GM21723 (cell line): Measurements from ENCODE around the gene FBXO3.
"Not testable (repeated sequence)": the region's sequence is repeated elsewhere in the genome, so short reads cannot be mapped to it uniquely, and the experiment has no call there.

Source experiments
- ATAC-seq: cut with Tn5 transposase; IDR thresholded peaks from one replicate; pipeline ENCODE4 v1.9.1; 2021; ENCODE audit warnings: mild to moderate bottlenecking, moderate library complexity; ENCODE audit not compliant: unreplicated experiment

FBXO3 gene

GRCh38 chr11:33729072-33729664 is 45.2 kb downstream of the FBXO3 start:
- not testable (repeated sequence) for ATAC-seq

DNA sequence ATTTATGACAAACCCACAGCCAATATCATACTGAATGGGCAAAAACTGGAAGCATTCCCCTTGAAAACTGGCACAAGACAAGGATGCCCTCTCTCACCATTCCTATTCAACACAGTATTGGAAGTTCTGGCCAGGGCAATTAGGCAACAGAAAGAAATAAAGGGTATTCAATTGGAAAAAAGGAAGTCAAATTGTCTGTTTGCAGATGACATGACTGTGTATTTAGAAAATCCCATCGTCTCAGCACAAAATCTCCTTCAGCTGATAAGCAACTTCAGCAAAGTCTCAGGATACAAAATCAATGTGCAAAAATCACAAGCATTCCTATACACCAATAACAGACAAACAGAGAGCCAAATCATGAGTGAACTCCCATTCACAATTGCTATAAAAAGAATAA is 46.8 kb downstream of the FBXO3 start:
- not testable (repeated sequence) for ATAC-seq

DNA sequence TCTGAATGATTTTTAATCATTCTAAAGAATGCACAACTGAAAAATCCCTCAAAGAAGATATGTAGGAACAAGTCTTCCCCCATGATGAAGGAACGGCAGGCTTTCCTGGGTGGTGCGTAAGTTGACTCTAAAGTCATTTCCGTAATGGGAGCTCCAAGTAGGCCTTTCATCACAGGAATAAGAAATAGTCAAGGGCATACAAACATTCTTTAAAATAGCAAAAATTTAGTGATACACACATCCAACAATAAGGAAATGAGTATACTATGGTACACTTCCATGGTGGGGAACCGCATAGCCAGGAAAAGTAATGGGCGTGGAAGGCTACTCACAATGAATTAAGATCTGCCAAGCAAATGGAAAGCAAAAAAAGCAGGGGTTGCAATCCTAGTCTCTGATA is 48.8 kb downstream of the FBXO3 start:
- no peak for ATAC-seq

GRCh38 chr11:33724644-33725035 is 49.7 kb downstream of the FBXO3 start:
- no peak for ATAC-seq

GRCh38 chr11:33723238-33723881 is 51.0 kb downstream of the FBXO3 start:
- no peak for ATAC-seq

GRCh38 chr11:33722590-33723234 is 51.6 kb downstream of the FBXO3 start:
- ATAC-seq, result peak; percentile 74

GRCh38 chr11:33721984-33722383 is 52.3 kb downstream of the FBXO3 start:
- no peak for ATAC-seq

DNA sequence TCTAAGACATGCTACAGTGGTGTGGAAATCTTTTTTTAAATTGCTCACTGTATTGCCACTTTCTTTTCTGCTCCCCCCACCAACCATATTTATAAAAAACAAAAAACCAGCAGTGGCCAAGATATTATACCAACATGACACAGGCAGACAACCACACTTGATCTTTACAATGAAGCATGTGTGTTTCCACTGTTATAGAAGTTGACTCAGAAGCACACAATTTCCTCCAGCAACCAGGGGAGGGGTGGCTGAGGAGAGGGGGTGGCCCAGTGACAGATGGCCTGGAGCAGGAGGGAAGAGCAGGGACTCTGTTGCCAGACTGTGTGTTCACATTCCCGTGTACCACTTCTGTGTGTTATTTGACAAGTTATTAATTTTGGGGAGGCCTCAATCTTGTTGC is 52.9 kb downstream of the FBXO3 start:
- no peak for ATAC-seq

DNA sequence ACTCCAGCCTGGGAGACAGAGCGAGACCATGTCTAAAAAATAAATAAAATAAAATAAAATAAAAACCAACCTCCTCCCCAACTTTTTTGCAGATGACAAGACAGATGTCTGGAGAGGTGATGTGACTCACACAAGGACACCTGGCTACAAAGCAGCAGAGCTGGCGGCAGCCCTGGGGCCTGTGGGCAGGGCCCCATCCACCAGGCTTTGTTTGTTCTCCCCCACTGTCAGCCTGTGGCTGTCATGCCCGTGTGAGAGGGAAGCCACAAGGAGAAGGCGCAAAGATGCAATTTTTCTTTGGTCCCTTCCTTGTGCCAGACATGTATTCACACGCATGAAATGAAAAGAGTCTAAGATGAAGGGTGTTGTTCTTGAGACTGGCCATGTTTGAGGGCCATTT is 54.7 kb downstream of the FBXO3 start:
- no peak for ATAC-seq

DNA sequence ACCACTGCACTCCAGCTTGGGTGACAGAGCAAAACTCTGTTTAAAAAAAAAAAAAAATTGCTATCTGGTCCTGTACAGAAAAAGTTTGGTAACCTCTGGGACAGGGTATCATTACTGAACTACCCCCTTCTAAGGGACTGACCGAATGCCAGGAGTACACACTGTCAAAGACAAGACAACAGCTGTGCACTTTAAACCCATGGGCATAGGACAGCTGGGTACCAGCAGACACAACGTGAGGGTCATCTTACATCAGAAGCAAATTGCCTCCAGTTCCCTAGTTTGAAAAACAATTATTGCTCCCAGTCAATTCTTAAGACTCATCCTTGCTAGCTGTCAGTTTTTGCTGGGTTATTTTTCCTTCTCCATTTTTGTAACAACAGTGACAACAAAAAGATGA is 55.9 kb downstream of the FBXO3 start:
- no peak for ATAC-seq

GRCh38 chr11:33716243-33716642 is 58.1 kb downstream of the FBXO3 start:
- no peak for ATAC-seq

DNA sequence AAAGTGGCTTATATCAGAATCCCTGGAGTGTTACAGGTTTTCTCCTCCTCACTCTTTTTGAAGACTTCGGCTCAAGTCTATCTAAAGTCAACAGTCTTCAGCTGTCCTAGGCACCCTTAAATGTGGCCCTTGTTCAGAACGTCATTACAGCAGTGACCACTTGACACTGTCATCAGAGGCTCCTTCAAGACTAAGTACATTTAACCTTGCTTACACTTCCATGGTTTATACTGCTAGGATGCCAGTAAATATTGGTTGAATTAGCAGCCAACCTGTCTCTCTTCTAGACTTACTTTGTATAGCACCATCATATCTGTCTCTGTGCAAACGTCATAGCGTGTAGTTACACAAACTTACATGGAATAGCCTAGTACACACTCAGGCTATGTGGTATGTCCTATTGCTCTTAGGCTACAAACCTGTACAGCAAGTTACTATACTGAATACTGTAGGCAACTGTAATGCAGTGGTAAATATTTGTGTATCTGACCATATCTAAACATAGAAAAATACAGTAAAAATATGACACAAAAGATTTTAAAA is 60.4 kb downstream of the FBXO3 start:
- no peak for ATAC-seq

DNA sequence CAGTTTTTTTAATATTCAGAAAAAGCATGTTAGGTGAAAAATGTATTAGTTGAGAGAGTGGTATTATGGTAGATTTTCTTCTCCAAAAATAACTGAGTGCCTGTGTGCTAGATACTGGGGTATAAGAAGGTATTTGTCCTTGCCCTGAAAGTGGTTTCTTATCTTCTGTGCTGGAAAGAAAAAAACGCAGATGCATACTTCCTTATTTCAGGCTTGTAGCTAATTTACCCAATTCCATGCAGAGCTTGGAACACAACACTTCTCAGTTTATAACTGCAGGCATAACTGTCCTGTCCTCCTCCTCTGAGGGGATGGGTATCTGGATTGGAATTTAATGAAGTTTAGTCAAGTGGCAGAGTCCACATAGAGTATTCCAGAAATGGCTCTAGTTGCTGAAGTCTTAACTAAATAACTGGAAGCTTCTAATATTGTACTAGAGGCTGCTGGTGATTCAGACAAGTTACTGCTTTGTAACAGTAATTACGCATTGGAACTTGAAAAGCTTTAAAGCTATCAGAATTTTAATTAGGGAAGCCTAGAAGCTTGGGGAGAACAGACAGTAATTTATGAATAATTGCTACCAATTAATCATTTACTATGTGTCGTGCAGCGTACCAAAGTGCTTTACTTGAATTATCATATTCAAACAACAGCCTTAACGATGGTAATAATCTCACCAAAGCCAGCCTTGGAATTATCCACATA is 61.0 kb downstream of the FBXO3 start:
- ATAC-seq, result no peak

DNA sequence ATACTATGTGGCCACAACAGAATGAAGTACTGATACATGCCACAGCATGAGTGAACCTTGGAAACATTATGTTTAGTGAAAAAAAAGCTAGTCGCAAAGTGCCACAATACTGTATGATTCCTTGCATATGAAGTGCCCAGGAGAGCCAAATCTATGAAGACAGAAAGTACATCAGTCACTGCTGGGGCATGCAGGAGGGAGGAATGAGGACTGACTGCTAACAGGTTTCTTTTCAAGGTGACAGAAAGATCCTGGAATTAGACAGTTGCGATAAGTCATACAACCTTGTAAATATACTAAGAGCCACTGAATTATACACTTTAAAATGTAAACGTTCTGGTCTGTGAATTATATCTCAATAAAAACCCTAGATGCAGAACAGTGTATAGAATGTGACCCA is 61.9 kb downstream of the FBXO3 start:
- no peak for ATAC-seq

- no peak for ATAC-seq
These were observed 64.9 kb downstream of the FBXO3 start for GRCh38 chr11:33709466-33709865.

DNA sequence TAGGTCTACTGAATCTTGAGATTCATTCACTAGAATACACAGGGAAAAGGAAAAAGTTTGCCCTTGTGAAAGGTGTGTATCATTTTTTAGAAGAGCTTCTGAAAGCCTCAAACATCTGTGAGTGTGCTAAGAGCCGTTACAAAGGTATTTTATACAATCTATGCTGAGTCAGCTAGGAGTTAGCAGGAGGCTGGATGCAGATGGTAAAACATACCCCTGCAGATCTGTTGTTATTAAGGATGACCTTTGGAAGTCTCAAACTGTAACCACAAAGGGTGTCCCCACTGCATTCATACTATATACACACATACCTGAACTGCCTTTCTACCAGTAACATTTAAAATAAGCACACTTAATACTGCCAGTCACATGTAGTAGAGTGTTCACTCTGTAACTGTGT is 65.3 kb downstream of the FBXO3 start:
- ATAC-seq, result no peak

DNA sequence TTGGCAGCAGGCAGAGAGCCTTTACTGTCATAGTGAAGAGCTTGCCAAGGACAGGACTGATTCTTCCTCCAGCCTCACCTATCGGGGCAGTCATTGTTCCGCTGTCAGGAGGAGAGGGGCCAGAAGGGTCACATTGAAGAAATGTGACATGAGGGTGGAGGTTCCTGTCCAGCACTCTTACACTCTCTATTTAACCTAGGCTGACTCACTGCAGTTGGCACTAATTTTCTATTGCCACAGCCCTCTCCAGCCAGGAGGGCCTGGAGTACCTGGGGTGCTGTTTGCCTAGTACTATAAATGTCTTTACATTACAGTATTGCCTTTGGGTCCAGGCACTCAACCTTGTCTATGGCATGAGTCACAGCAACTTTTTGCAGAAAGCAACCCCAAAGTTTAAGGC is 66.5 kb downstream of the FBXO3 start:
- not testable (repeated sequence) for ATAC-seq

GRCh38 chr11:33706966-33707365 is 67.4 kb downstream of the FBXO3 start:
- ATAC-seq, result no peak

DNA sequence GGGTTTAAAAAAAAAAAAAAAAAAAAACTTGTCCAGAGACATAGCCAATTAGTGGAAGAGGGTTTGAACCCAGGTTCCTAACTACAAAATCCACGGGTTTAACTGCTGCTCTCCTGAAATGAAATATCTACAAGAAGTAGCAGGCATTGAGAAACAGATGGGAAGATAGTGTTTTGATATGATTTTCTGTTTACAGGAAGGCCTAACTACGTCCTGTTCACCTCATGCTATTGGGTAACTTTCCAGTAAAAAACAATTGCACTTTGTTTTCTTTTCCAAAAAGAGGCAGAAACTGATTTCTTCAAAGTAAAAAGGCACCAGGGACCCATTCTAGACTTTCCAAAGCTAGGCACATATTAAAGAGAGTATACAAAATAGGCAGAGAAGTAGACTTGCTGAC is 67.8 kb downstream of the FBXO3 start:
- no peak for ATAC-seq

GRCh38 chr11:33704240-33705002 is 69.9 kb downstream of the FBXO3 start:
- no peak for ATAC-seq

DNA sequence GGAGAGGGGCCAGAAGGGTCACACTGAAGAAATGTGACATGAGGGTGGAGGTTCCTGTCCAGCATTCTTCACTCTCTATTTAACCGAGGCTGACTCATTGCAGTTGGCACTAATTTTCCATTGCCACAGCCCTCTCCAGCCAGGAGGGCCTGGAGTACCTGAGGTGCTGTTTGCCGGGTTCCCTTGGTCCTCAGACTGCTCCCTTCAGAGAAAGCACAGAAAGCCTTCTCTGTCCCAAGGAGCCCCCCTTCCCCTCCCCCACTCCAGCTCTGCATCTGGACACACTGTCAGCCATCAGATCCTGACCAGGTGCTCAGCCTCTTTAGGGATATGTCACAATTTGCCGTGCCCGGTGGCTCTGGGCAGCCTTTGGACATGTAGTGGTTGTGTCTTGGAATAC is 70.5 kb downstream of the FBXO3 start:
- ATAC-seq, result no peak
